HepG2 (cell line): ENCODE results near the gene FAM20C. TPM values are rescaled to one million over a fixed set of nuclear protein-coding genes. Genes with fewer than 3 reads are reported as not detected.

Source experiments
- ATAC-seq: fragments of 200-7000 bp; cut with Tn5 transposase; 3 replicates; pipeline ENCODE4 v1.9.1; 2020; ENCODE audit warnings: mild to moderate bottlenecking, moderate library complexity
- BruUV-seq: library from RNA; stranded (reverse); fragments of 400-500 nt; replicated peaks from 2 replicates; lab custom pipeline; 2021; lab: Mats Ljungman, UMichigan
- CTCF ChIA-PET: fragments of 300-600 bp; formaldehyde crosslinking; extraction: SDS; loops from one replicate; lab custom pipeline; 2021; ENCODE audit warnings: low total read pairs, inconsistent platforms, low intra/inter-chr PET ratio; lab: Yijun Ruan, JAX
- POLR2A ChIA-PET: fragments of 350-600 bp; sonication (Branson Sonifier 250); formaldehyde crosslinking; loops from one replicate; lab custom pipeline; 2020; ENCODE audit warnings: antibody characterized with exemption, inconsistent platforms; lab: Yijun Ruan, JAX
- DNase-seq: peaks from one replicate; pipeline ENCODE4 v3.0.0-alpha.2; 2015; ENCODE audit warnings: low spot score
- FAIRE-seq: peaks from 3 replicates; lab custom pipeline; 2011; peaks lifted over from hg19 to GRCh38; lab: Jason Lieb, UNC
- H2AFZ ChIP-seq: one replicate; pipeline ENCODE4 v1.6.1; 2011; ENCODE audit warnings: low read length, inconsistent platforms
- H3K27ac ChIP-seq: fragments of 300-600 bp; 3 replicates; pipeline ENCODE4 v1.8.0; 2011; ENCODE audit warnings: mixed run types, mild to moderate bottlenecking, mixed read lengths, low read length, inconsistent platforms; ENCODE audit not compliant: insufficient read depth; ENCODE audit errors: extremely low read length
- H3K27me3 ChIP-seq, 2 experiments: fragments of 200-600 bp in 1 of 2; 2 replicates in 1 of 2; 3 replicates in 1 of 2; pipeline versions ENCODE4 v1.6.0 to v1.8.0; 2011; ENCODE audit warnings: low read length in 2 of 2, mild to moderate bottlenecking in 2 of 2, moderate library complexity in 2 of 2, inconsistent platforms in 1 of 2; ENCODE audit not compliant: insufficient read depth in 2 of 2, control insufficient read depth in 1 of 2
- H3K36me3 ChIP-seq, 2 experiments: fragments of 200-600 bp in 1 of 2; replicated peaks in 1 of 2; 2 replicates in 1 of 2; 3 replicates in 1 of 2; pipeline versions ENCODE4 v1.5.1 to v1.8.0; 2011; ENCODE audit warnings: low read length in 2 of 2, inconsistent platforms in 1 of 2; ENCODE audit not compliant: insufficient read depth in 2 of 2, control insufficient read depth in 1 of 2
- H3K4me1 ChIP-seq: 2 replicates; pipeline ENCODE4 v1.5.1; 2012; ENCODE audit warnings: low read length, inconsistent platforms; ENCODE audit not compliant: insufficient read depth
- H3K4me2 ChIP-seq: 2 replicates; pipeline ENCODE4 v1.6.0; 2011; ENCODE audit warnings: low read depth, low read length, inconsistent platforms
- H3K4me3 ChIP-seq, 3 experiments: fragments of 200-600 bp in 1 of 3; sonication (generic), shearing (Covaris generic) in 1 of 3; replicated peaks in 1 of 3; 2 replicates each; pipeline ENCODE4 v1.5.1; 2011 to 2016; ENCODE audit warnings: low read length in 3 of 3, inconsistent platforms in 2 of 3, low read depth in 2 of 3, mild to moderate bottlenecking in 2 of 3, control low read depth in 1 of 3, mixed read lengths in 1 of 3; ENCODE audit not compliant: insufficient read depth in 1 of 3
- H3K79me2 ChIP-seq: one replicate; pipeline ENCODE4 v1.6.1; 2011; ENCODE audit warnings: low read length, inconsistent platforms; ENCODE audit not compliant: insufficient read depth
- H3K9ac ChIP-seq: 2 replicates; pipeline ENCODE4 v1.6.0; 2011; ENCODE audit warnings: mild to moderate bottlenecking, low read depth, low read length, inconsistent platforms; ENCODE audit not compliant: insufficient read depth
- H3K9me3 ChIP-seq: 2 replicates; pipeline ENCODE4 v1.5.1; 2012; ENCODE audit warnings: mild to moderate bottlenecking, low read length
- H4K20me1 ChIP-seq: 2 replicates; pipeline ENCODE4 v1.6.0; 2011; ENCODE audit warnings: inconsistent platforms, mild to moderate bottlenecking, low read length, moderate library complexity; ENCODE audit not compliant: insufficient read depth
- AHR ChIP-seq: IDR thresholded peaks from 2 replicates; pipeline ENCODE4 v1.6.1; 2018; ENCODE audit warnings: missing genetic modification reagents, missing compliant biosample characterization
- ELK4 ChIP-seq: sonication (generic); formaldehyde crosslinking; IDR thresholded peaks from 2 replicates; pipeline ENCODE4 v1.9.0; 2021; ENCODE audit warnings: missing genetic modification reagents, borderline replicate concordance
- MAF1 ChIP-seq: sonication (generic); formaldehyde crosslinking; IDR thresholded peaks from 2 replicates; pipeline ENCODE4 v1.5.0; 2020; ENCODE audit warnings: missing genetic modification reagents, borderline replicate concordance
- MTF1 ChIP-seq: sonication (generic); formaldehyde crosslinking; IDR thresholded peaks from 2 replicates; pipeline ENCODE4 v1.5.0; 2020; ENCODE audit warnings: missing genetic modification reagents
- PREB ChIP-seq: sonication (generic); formaldehyde crosslinking; IDR thresholded peaks from 2 replicates; pipeline ENCODE4 v1.4.0; 2020; ENCODE audit warnings: missing genetic modification reagents
- ZBTB39 ChIP-seq: sonication (generic); formaldehyde crosslinking; IDR thresholded peaks from 2 replicates; pipeline ENCODE4 v1.5.0; 2020; ENCODE audit warnings: missing genetic modification reagents
- ZBTB46 ChIP-seq: sonication (generic); formaldehyde crosslinking; IDR thresholded peaks from 2 replicates; pipeline ENCODE4 v1.4.0; 2020; ENCODE audit warnings: mild to moderate bottlenecking, missing genetic modification reagents, borderline replicate concordance
- ZNF124 ChIP-seq: sonication (generic); formaldehyde crosslinking; IDR thresholded peaks from 2 replicates; pipeline ENCODE4 v1.4.0; 2020; ENCODE audit warnings: missing genetic modification reagents
- ZNF343 ChIP-seq: sonication (generic); formaldehyde crosslinking; IDR thresholded peaks from 2 replicates; pipeline ENCODE4 v1.4.0; 2020; ENCODE audit warnings: mild to moderate bottlenecking, missing genetic modification reagents
- ZNF468 ChIP-seq: sonication (generic); formaldehyde crosslinking; IDR thresholded peaks from 2 replicates; pipeline ENCODE4 v1.8.0; 2022; ENCODE audit warnings: mild to moderate bottlenecking, moderate library complexity, missing genetic modification reagents
- ZNF589 ChIP-seq: sonication (generic); formaldehyde crosslinking; conservative IDR thresholded peaks from 2 replicates; pipeline ENCODE4 v1.8.0; 2022; ENCODE audit warnings: mild to moderate bottlenecking, moderate library complexity, missing genetic modification reagents
- WGBS: methylation state at CpG from one replicate; pipeline ENCODE4 v1.1.6; 2017; ENCODE audit warnings: low lambda C conversion rate; 5-methylcytosine and 5-hydroxymethylcytosine counted together
- in situ Hi-C: cut with HindIII; loops from 2 replicates; pipeline ENCODE4 v1.10.0; 2017; ENCODE audit warnings: low pct_unique_long_range_greater_than_20kb; ENCODE audit not compliant: extremely low pct_ligation_motif_present
- intact Hi-C: fragments of 100-400 bp; cut with micrococcal nuclease; formaldehyde crosslinking; loops from one replicate; pipeline ENCODE4 v1.10.0; 2022; ENCODE audit not compliant: unreplicated experiment
- polyA plus RNA-seq, 8 experiments: library from polyadenylated mRNA; depleted of rRNA in 3 of 8; stranded (reverse) in 7 of 8; unstranded in 1 of 8; fragments of >200 nt; fragmentation: Illumina TruSeq in 4 of 8; extraction: Trizol in 4 of 8; gene quantifications; 2 replicates each; pipeline versions ENCODE4 v1.2.1 to v1.2.3, GENCODE V29; 2011 to 2016; ENCODE audit warnings: low read depth in 4 of 8, missing spikeins in 1 of 8, mixed read lengths in 1 of 8; ENCODE audit not compliant: insufficient read depth in 1 of 8
- total RNA-seq, 5 experiments: library from RNA; depleted of rRNA; stranded (reverse); fragments of >200 nt; fragmentation: Illumina TruSeq; extraction: Trizol; gene quantifications; 2 replicates each; pipeline ENCODE4 v1.2.3, GENCODE V29; 2016; ENCODE audit warnings: low read depth in 1 of 5
- TF ChIP-seq, protein P1 (sequence below): sonication (generic); formaldehyde crosslinking; IDR thresholded peaks from 2 replicates; pipeline ENCODE4 v1.4.0; 2020; ENCODE audit warnings: missing genetic modification reagents, borderline replicate concordance

FAM20C gene
- total and polyA plus RNA-seq, 2 of the 13 experiments (the other 11 are each of a cell fraction or from before 2014, with no cell fraction given) = 11.9 to 19.9 TPM

- TF ChIP-seq, protein P1, sequence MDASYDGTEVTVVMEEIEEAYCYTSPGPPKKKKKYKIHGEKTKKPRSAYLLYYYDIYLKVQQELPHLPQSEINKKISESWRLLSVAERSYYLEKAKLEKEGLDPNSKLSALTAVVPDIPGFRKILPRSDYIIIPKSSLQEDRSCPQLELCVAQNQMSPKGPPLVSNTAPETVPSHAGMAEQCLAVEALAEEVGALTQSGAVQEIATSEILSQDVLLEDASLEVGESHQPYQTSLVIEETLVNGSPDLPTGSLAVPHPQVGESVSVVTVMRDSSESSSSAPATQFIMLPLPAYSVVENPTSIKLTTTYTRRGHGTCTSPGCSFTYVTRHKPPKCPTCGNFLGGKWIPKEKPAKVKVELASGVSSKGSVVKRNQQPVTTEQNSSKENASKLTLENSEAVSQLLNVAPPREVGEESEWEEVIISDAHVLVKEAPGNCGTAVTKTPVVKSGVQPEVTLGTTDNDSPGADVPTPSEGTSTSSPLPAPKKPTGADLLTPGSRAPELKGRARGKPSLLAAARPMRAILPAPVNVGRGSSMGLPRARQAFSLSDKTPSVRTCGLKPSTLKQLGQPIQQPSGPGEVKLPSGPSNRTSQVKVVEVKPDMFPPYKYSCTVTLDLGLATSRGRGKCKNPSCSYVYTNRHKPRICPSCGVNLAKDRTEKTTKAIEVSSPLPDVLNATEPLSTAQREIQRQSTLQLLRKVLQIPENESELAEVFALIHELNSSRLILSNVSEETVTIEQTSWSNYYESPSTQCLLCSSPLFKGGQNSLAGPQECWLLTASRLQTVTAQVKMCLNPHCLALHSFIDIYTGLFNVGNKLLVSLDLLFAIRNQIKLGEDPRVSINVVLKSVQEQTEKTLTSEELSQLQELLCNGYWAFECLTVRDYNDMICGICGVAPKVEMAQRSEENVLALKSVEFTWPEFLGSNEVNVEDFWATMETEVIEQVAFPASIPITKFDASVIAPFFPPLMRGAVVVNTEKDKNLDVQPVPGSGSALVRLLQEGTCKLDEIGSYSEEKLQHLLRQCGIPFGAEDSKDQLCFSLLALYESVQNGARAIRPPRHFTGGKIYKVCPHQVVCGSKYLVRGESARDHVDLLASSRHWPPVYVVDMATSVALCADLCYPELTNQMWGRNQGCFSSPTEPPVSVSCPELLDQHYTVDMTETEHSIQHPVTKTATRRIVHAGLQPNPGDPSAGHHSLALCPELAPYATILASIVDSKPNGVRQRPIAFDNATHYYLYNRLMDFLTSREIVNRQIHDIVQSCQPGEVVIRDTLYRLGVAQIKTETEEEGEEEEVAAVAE = no peak
- no peak for TF ChIP-seq ZNF468 (CRISPR knock-in tag)
These were observed 66.3 kb downstream of the FAM20C start (continued) for GRCh38 chr7:258476-259190.

GRCh38 chr7:259191-259505 lies 66.8 kb downstream of the FAM20C start:
- 94% methylated on average over 7 of the region's 15 CpGs for WGBS
- POLR2A ChIA-PET = no interaction called here
- no peaks in the 10 kb centered on the region for H3K27me3 ChIP-seq
- H3K9me3 ChIP-seq = peaks cover 28% of the 10 kb centered on the region
- BruUV-seq = no TSS peak
- no peak overlapping the region for H3K27ac ChIP-seq
- ATAC-seq (no peak), FAIRE-seq (no peak), DNase-seq (no peak)
- H3K4me3 ChIP-seq = no peak overlapping the region
- no peaks in the 10 kb centered on the region for H3K4me1 ChIP-seq
- CTCF ChIA-PET = no interaction called here
- no peaks in the 10 kb centered on the region for H3K79me2 ChIP-seq
- in situ Hi-C loops (no loop called here), intact Hi-C loops (no loop called here)
- peaks cover 6 to 20% of the 10 kb centered on the region in 2 experiments; a peak in 3 of 5 replicates for H3K36me3 ChIP-seq
- H3K4me2 ChIP-seq = no peak overlapping the region
- no peaks in the 10 kb centered on the region for H4K20me1 ChIP-seq
- H3K9ac ChIP-seq = no peak overlapping the region
- no peak overlapping the region for H2AFZ ChIP-seq
- TF ChIP-seq AHR (CRISPR knock-in tag) (no peak), MTF1 (CRISPR knock-in tag) (no peak), ZNF343 (CRISPR knock-in tag) (no peak), ZBTB46 (no peak), MAF1 (CRISPR knock-in tag) (no peak), ZNF124 (no peak), ZBTB39 (CRISPR knock-in tag) (no peak), ZNF589 (CRISPR knock-in tag) (no peak), ELK4 (CRISPR knock-in tag) (no peak), PREB (CRISPR knock-in tag) (no peak)
